SK-N-SH treated with all-trans-retinoic acid at 6 μM for 48 hours (cell line): Measurements from ENCODE around the gene TMEM60.

Experiments used
- ARNTL ChIP-seq: fragments of 450-650 bp; formaldehyde crosslinking; IDR thresholded peaks from 2 replicates; pipeline ENCODE4 v1.5.0; 2020; ENCODE audit warnings: low read depth, mild to moderate bottlenecking, moderate library complexity, borderline replicate concordance
- ESRRG ChIP-seq: fragments of 250-450 bp; sonication (Bioruptor Pico); IDR thresholded peaks from 2 replicates; pipeline ENCODE4 v1.6.1; 2021; ENCODE audit warnings: mild to moderate bottlenecking
- GLIS3 ChIP-seq: fragments of 250-450 bp; sonication (Bioruptor Pico); IDR thresholded peaks from 2 replicates; pipeline ENCODE4 v1.5.0; 2020; ENCODE audit warnings: mild to moderate bottlenecking, moderate library complexity
- ISL1 ChIP-seq: fragments of 250-450 bp; sonication (Bioruptor Pico); IDR thresholded peaks from 2 replicates; pipeline ENCODE4 v2.1.2; 2022; ENCODE audit warnings: mild to moderate bottlenecking, moderate library complexity
- PPARA ChIP-seq: fragments of 250-450 bp; sonication (Bioruptor Pico); IDR thresholded peaks from 2 replicates; pipeline ENCODE4 v1.5.0; 2020; ENCODE audit warnings: mild to moderate bottlenecking, borderline replicate concordance
- RARB ChIP-seq: fragments of 250-450 bp; sonication (Bioruptor Pico); IDR thresholded peaks from 2 replicates; pipeline ENCODE4 v1.8.0; 2021; ENCODE audit warnings: mild to moderate bottlenecking, moderate library complexity
- SNAI2 ChIP-seq: fragments of 250-450 bp; sonication (Bioruptor Pico); IDR thresholded peaks from 2 replicates; pipeline ENCODE4 v1.5.0; 2020; ENCODE audit warnings: mild to moderate bottlenecking, moderate library complexity
- TCF4 ChIP-seq: fragments of 250-450 bp; sonication (Bioruptor Pico); IDR thresholded peaks from 2 replicates; pipeline ENCODE4 v1.8.0; 2021; ENCODE audit warnings: mild to moderate bottlenecking, moderate library complexity, borderline replicate concordance
- TSHZ2 ChIP-seq: fragments of 250-450 bp; sonication (Bioruptor Pico); IDR thresholded peaks from 2 replicates; pipeline ENCODE4 v1.5.0; 2020; ENCODE audit warnings: mild to moderate bottlenecking, moderate library complexity
- ZC3H10 ChIP-seq: fragments of 250-450 bp; sonication (Bioruptor Pico); IDR thresholded peaks from 2 replicates; pipeline ENCODE4 v1.5.1; 2021; ENCODE audit warnings: mild to moderate bottlenecking, moderate library complexity
- ZNF565 ChIP-seq: fragments of 450-650 bp; formaldehyde crosslinking; conservative IDR thresholded peaks from 2 replicates; pipeline ENCODE4 v1.5.0; 2020; ENCODE audit warnings: low read depth, mild to moderate bottlenecking, moderate library complexity
- ZNF8 ChIP-seq: fragments of 450-650 bp; formaldehyde crosslinking; IDR thresholded peaks from 2 replicates; pipeline ENCODE4 v1.5.0; 2020; ENCODE audit warnings: mild to moderate bottlenecking, moderate library complexity
- TF ChIP-seq, protein P1 (sequence below): fragments of 250-450 bp; sonication (Bioruptor Pico); IDR thresholded peaks from 2 replicates; pipeline ENCODE4 v1.8.0; 2020; ENCODE audit warnings: mild to moderate bottlenecking, moderate library complexity, borderline replicate concordance

GRCh38 chr7:77747178-77747577, 51.1 kb downstream of the TMEM60 start:
- no peak for TF ChIP-seq SNAI2 (CRISPR knock-in tag)
- TF ChIP-seq GLIS3 (CRISPR knock-in tag) = no peak
- no peak for TF ChIP-seq TSHZ2 (CRISPR knock-in tag)
- no peak for TF ChIP-seq TCF4 (CRISPR knock-in tag)
- TF ChIP-seq, protein P1, sequence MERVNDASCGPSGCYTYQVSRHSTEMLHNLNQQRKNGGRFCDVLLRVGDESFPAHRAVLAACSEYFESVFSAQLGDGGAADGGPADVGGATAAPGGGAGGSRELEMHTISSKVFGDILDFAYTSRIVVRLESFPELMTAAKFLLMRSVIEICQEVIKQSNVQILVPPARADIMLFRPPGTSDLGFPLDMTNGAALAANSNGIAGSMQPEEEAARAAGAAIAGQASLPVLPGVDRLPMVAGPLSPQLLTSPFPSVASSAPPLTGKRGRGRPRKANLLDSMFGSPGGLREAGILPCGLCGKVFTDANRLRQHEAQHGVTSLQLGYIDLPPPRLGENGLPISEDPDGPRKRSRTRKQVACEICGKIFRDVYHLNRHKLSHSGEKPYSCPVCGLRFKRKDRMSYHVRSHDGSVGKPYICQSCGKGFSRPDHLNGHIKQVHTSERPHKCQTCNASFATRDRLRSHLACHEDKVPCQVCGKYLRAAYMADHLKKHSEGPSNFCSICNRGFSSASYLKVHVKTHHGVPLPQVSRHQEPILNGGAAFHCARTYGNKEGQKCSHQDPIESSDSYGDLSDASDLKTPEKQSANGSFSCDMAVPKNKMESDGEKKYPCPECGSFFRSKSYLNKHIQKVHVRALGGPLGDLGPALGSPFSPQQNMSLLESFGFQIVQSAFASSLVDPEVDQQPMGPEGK (CRISPR knock-in tag) = no peak
- TF ChIP-seq ZNF8 = no peak
- TF ChIP-seq ZNF565 (CRISPR knock-in tag) = no peak
- TF ChIP-seq ZC3H10 (CRISPR knock-in tag) = no peak
- no peak for TF ChIP-seq ARNTL (CRISPR knock-in tag)
- no peak for TF ChIP-seq RARB (CRISPR knock-in tag)
- TF ChIP-seq ESRRG (CRISPR knock-in tag) = no peak
- TF ChIP-seq PPARA (CRISPR knock-in tag) = no peak
- no peak for TF ChIP-seq ISL1 (CRISPR knock-in tag)
